NCI-H2171 treated with DMSO at 0.1 percent for 48 hours (cell line): ENCODE results near the gene FLVCR1.
"Not testable (repeated sequence)": the region's sequence is repeated elsewhere in the genome, so short reads cannot be mapped to it uniquely, and the experiment has no call there.

ENCODE experiments used
- DNase-seq: peaks from one replicate; lab custom pipeline; 2025; lab: John Stamatoyannopoulos, UW

FLVCR1 gene

GRCh38 chr1:212857992-212858460 lies at the start of gene FLVCR1:
FLVCR1 (plus strand) TSS chr1:212858275; CDS start chr1:212858453, 178 bp downstream.
- peak; percentile 96 for DNase-seq

GRCh38 chr1:212814537-212815334 lies 43.3 kb upstream of the FLVCR1 start:
- peak; percentile 10 for DNase-seq

GRCh38 chr1:212816567-212817278 lies 41.4 kb upstream of the FLVCR1 start:
- DNase-seq, result no peak

- no peak for DNase-seq
Measured at GRCh38 chr1:212819726-212820125, 38.3 kb upstream of the FLVCR1 start.

GRCh38 chr1:212820969-212821368 lies 37.1 kb upstream of the FLVCR1 start:
- DNase-seq, result no peak

- no peak for DNase-seq
Measured at GRCh38 chr1:212822956-212823355, 35.1 kb upstream of the FLVCR1 start.

- DNase-seq, result no peak
Measured at GRCh38 chr1:212824201-212824600, 33.9 kb upstream of the FLVCR1 start.

- no peak for DNase-seq
Measured at GRCh38 chr1:212825798-212826452, 32.1 kb upstream of the FLVCR1 start.

GRCh38 chr1:212827171-212827776 lies 30.8 kb upstream of the FLVCR1 start:
- no peak for DNase-seq

- DNase-seq, result no peak
Measured at GRCh38 chr1:212827831-212828278, 30.2 kb upstream of the FLVCR1 start.

- no peak for DNase-seq
Measured at GRCh38 chr1:212828395-212828794, 29.7 kb upstream of the FLVCR1 start.

GRCh38 chr1:212833211-212834207 lies 24.6 kb upstream of the FLVCR1 start:
- DNase-seq, result not testable (repeated sequence)

- DNase-seq, result no peak
Measured at GRCh38 chr1:212838145-212838544, 19.9 kb upstream of the FLVCR1 start.

- not testable (repeated sequence) for DNase-seq
Measured at GRCh38 chr1:212844521-212844920, 13.6 kb upstream of the FLVCR1 start.

- DNase-seq, result no peak
Measured at GRCh38 chr1:212847549-212847948, 10.5 kb upstream of the FLVCR1 start, which contains the start of gene SPATA45. SPATA45 (minus strand) TSS chr1:212847649; CDS start chr1:212836149, 11,500 bp downstream.

- no peak for DNase-seq
Measured at GRCh38 chr1:212852105-212852688, 5.9 kb upstream of the FLVCR1 start.

GRCh38 chr1:212853658-212854057 lies 4.4 kb upstream of the FLVCR1 start:
- no peak for DNase-seq

GRCh38 chr1:212856755-212857154 lies 1.3 kb upstream of the FLVCR1 start:
- DNase-seq, result no peak

GRCh38 chr1:212858461-212859265 lies 588 bp downstream of the FLVCR1 start:
- DNase-seq, result peak; percentile 51
